Activated CD4-positive, alpha-beta T cell treated with anti-CD3 and anti-CD28 coated beads for 36 hours (primary cell): ENCODE measurements around the gene CDK14. TPM values are rescaled to one million over a fixed set of nuclear protein-coding genes. Genes with fewer than 3 reads are reported as not detected.

Source experiments
- ATAC-seq: fragments of 200-7000 bp; cut with Tn5 transposase; one replicate; pipeline ENCODE4 v1.10.0; 2021; ENCODE audit warnings: mild to moderate bottlenecking, moderate library complexity
- CTCF ChIA-PET: fragments of 350-600 bp; sonication (Branson Sonifier 250); formaldehyde crosslinking; loops from one replicate; lab custom pipeline; 2021; ENCODE audit warnings: antibody characterized with exemption; lab: Charles Lee
- POLR2A ChIA-PET: fragments of 350-600 bp; sonication (Branson Sonifier 250); formaldehyde crosslinking; loops from one replicate; lab custom pipeline; 2021; ENCODE audit warnings: antibody characterized with exemption, inconsistent platforms; lab: Charles Lee
- DNase-seq: peaks from one replicate; pipeline ENCODE4 v3.0.0-alpha.2; 2020
- H3K27ac Mint-ChIP-seq: one replicate; pipeline ENCODE4 v1.8.0; 2021; ENCODE audit warnings: mixed read lengths
- H3K27me3 Mint-ChIP-seq: one replicate; pipeline ENCODE4 v1.8.0; 2021; ENCODE audit warnings: mixed read lengths
- H3K36me3 Mint-ChIP-seq: one replicate; pipeline ENCODE4 v1.8.0; 2021; ENCODE audit warnings: low read depth, mixed read lengths
- H3K4me1 Mint-ChIP-seq: one replicate; pipeline ENCODE4 v1.8.0; 2021; ENCODE audit warnings: mixed read lengths
- H3K4me3 Mint-ChIP-seq: one replicate; pipeline ENCODE4 v1.8.0; 2021; ENCODE audit warnings: mild to moderate bottlenecking, moderate library complexity, mixed read lengths
- H3K9me3 Mint-ChIP-seq: one replicate; pipeline ENCODE4 v1.8.0; 2021; ENCODE audit warnings: low read depth, mixed read lengths
- intact Hi-C, 2 experiments: fragments of 100-400 bp; cut with DNase I in 1 of 2; cut with micrococcal nuclease in 1 of 2; formaldehyde crosslinking; loops; one replicate each; pipeline versions ENCODE4 v1.14.2 to v1.15.1; 2022 to 2024; cut with DNase I, micrococcal nuclease
- total RNA-seq, 2 experiments: library from RNA; stranded (reverse); gene quantifications; one replicate each; pipeline ENCODE4 v1.2.3, GENCODE V29; 2021

Gene CDK14
- total RNA-seq, 2 experiments from 2014 or later = 0.80 to 0.84 TPM

DNA sequence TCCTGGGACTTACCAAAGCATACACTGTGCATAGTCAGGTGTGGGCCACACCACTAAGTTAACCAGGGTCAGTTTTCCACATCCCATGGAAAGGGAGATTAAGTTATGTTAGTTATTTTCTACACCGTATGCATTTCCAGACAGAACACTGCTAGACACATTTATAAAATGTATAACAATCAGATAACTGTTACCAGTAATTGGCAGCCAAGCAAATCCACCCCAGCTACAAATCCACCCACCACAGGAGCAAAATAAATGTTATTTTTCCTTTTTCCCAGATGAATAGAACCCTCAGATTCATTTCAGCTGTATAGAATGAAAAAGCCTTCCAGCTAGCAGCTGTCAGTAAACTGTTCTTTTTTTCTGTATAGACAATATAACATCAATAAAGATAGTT lies 411.2 kb downstream of the CDK14 start:
- no peak for ATAC-seq
- Mint-ChIP-seq H3K27me3 (peaks cover 2% of the 10 kb centered on the region), H3K36me3 (no peaks in the 10 kb centered on the region), H3K4me1 (no peaks in the 10 kb centered on the region), H3K27ac (no peak overlapping the region), H3K9me3 (no peaks in the 10 kb centered on the region), H3K4me3 (no peak overlapping the region)
- POLR2A ChIA-PET = no interaction called here
- intact Hi-C loops = no loop called here
- no peak for DNase-seq
- CTCF ChIA-PET = interaction anchor here (0.7 kb wide), 1 partner anchor 896 kb away, joined by 3 read pairs; no protein-coding TSS in a partner anchor

DNA sequence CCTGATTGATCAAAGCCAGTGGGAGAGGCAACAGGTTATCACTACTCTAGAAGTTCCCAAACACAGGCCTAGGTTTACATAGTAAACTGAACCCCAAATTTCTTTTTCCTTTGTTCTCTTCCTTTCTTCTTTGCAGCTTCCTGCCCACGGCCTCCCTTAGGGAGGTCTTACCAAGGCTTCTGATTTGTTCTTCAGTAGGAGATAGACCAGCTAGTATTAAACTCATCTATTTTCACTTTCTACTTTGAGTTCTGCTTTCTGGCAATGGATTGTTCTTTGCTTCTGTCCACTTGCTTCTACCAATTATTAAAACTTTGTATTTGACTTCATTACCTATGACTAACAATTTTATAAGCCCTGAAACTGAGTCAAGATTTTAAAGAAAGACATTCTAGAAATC lies 417.0 kb downstream of the CDK14 start:
- CTCF ChIA-PET = no interaction called here
- H3K27me3 Mint-ChIP-seq = peaks cover 2% of the 10 kb centered on the region
- no peaks in the 10 kb centered on the region for H3K9me3 Mint-ChIP-seq
- H3K4me1 Mint-ChIP-seq = no peaks in the 10 kb centered on the region
- ATAC-seq (no peak), DNase-seq (no peak)
- intact Hi-C loops = no loop called here
- no peak overlapping the region for H3K4me3 Mint-ChIP-seq
- POLR2A ChIA-PET = no interaction called here
- no peak overlapping the region for H3K27ac Mint-ChIP-seq
- H3K36me3 Mint-ChIP-seq = no peaks in the 10 kb centered on the region

DNA sequence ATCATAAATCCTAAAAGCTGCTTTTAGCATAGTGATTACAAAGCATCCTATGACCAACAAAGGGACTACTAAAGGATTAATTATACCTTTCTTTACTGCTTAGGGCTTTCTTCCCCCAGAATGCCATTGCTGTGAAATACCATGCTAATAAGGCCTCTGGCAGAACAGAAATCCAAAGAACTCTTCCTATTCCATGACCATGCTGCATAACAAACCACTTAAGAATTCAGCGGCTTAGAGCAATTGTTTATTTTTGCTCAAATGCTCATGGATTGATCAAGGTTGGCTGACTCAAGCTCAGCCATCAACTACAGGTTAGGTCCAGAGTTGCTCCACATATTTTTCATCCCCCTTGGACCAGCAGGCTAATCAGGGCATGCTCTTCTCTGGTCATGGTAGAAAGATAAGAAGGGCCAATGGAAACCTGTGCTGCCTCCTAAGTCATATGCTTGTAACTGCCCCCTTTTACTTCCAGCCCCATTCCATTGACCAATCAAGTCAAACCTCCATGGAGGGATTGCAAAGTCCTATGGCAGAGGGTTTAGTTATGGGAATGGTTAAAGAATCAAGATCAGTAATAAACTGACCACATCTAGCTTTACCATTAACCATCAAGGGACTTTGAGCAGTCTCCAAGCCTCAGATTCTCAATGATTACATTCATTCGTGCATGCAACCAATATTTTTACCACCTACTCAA lies 423.7 kb downstream of the CDK14 start:
- ChIA-PET CTCF (interaction anchor here (1.4 kb wide), 1 partner anchor 14 kb away, joined by 3 read pairs; no protein-coding TSS in a partner anchor), POLR2A (no interaction called here)
- intact Hi-C loops = no loop called here
- no peak overlapping the region for H3K27ac Mint-ChIP-seq
- no peaks in the 10 kb centered on the region for H3K9me3 Mint-ChIP-seq
- no peak for ATAC-seq
- H3K4me3 Mint-ChIP-seq = no peak overlapping the region
- H3K36me3 Mint-ChIP-seq = no peaks in the 10 kb centered on the region
- DNase-seq = no peak
- H3K4me1 Mint-ChIP-seq = no peaks in the 10 kb centered on the region
- peaks cover 2% of the 10 kb centered on the region for H3K27me3 Mint-ChIP-seq

DNA sequence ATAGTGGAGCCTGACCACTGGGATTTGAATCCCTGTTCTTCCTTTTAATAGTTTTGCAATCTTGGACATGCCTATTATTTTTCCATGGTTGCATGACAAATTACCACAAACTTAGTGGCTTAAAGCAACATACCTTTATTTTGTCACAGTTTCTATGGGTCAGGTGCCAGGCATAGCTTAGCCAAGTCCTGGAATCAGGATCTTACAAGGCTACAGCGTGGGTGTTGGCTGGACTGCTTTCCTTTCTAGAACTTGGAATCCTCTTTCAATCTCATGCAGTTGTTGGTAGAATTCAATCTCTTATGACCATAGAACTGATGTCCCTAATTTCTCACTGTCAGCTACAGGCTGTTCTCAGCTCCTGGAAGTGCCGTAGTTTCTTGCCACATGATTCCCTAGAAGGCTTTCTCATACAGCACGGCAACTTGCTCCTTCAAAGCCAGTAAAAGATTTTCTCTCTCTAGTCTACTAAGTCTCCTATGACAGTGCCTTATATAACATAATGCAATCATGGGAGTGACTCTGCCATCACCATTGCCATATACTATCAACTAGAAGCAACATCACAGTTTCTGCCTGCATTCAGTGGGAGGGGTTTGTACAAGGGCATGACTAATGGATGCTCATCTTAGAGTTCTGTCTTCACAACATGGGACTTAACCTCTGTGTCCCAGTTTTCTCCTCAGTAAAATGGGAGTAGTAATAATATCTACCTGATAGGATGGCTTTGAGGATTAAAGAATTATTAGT lies 424.7 kb downstream of the CDK14 start:
- no peaks in the 10 kb centered on the region for H3K9me3 Mint-ChIP-seq
- no peak for DNase-seq
- CTCF ChIA-PET = interaction anchor here (0.6 kb wide), 1 partner anchor 14 kb away, joined by 3 read pairs; no protein-coding TSS in a partner anchor
- intact Hi-C loops = no loop called here
- H3K27me3 Mint-ChIP-seq = peaks cover 2% of the 10 kb centered on the region
- POLR2A ChIA-PET = no interaction called here
- no peak for ATAC-seq
- no peaks in the 10 kb centered on the region for H3K4me1 Mint-ChIP-seq
- H3K36me3 Mint-ChIP-seq = no peaks in the 10 kb centered on the region
- no peak overlapping the region for H3K27ac Mint-ChIP-seq
- H3K4me3 Mint-ChIP-seq = no peak overlapping the region

DNA sequence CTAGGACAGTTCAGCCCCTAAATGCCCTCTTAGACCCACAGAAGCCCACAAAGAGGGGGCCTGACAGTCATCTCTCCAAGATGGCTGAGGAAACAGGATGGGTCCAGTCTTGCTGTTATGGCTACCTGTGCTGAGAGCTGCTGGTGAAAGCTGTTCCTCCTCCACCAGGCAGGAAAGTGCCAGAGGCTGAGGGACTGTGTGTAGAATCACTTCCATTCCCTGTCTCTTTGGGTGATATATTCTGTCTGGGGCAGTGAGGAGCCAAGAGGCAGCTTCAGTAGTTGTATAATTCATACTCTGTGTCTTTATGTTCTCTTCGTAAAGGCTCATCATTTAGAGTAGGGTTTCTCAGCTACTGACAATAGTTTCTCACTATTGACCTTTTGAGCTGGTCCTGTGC lies 425.8 kb downstream of the CDK14 start:
- intact Hi-C loops = no loop called here
- no peak for DNase-seq
- no peak for ATAC-seq
- Mint-ChIP-seq H3K27ac (no peak overlapping the region), H3K4me3 (no peak overlapping the region), H3K27me3 (peaks cover 2% of the 10 kb centered on the region), H3K9me3 (no peaks in the 10 kb centered on the region), H3K36me3 (no peaks in the 10 kb centered on the region), H3K4me1 (no peaks in the 10 kb centered on the region)
- CTCF ChIA-PET = no interaction called here
- POLR2A ChIA-PET = no interaction called here

DNA sequence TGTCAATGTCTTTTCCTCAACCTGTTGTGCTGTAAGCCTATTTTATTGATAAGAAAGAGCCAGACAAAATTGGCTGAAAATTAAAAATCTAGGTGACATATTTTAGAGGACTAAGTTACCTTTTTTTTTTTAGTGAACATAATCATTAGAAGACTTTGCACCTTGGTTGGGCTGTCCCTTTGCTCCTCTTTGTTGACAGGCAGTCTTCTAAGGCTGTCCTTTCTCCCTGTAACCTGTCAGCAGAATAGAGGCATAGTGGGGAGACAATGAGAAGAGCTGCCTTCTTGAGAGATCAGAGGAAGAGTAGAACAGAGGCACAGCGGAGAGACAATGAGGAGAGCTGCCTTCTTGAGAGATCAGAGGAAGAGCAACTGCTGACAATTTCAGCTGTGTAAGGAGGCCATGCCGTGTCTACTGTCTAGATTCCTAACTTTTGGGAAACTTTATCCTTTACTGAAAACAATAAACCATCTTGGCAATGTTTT lies 429.8 kb downstream of the CDK14 start:
- no peaks in the 10 kb centered on the region for H3K9me3 Mint-ChIP-seq
- intact Hi-C loops = no loop called here
- no peaks in the 10 kb centered on the region for H3K36me3 Mint-ChIP-seq
- peaks cover under 1% of the 10 kb centered on the region for H3K27me3 Mint-ChIP-seq
- no peak overlapping the region for H3K4me3 Mint-ChIP-seq
- H3K4me1 Mint-ChIP-seq = no peaks in the 10 kb centered on the region
- no peak for ATAC-seq
- DNase-seq = no peak
- H3K27ac Mint-ChIP-seq = no peak overlapping the region
- ChIA-PET POLR2A (no interaction called here), CTCF (interaction anchor here (1.0 kb wide), 1 partner anchor 9 kb away, joined by 3 read pairs; no protein-coding TSS in a partner anchor)

DNA sequence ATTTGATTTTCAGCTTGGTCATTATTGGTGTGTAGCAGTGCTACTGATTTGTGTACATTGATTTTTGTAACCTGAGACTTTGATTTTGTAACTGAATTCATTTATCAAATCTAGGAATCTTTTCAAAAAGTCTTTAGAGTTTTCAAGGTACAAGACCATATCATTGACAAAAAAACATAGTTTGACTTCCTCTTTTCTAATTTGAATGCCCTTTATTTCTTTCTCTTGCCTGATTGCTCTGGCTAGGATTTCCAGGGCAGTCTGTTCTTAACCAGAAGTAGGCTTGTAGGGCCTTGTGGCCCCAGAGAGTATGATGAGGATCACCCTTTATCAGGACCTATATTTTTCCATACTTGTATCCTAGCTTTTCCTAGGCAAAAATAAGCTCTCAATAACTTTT lies 433.6 kb downstream of the CDK14 start:
- H3K4me1 Mint-ChIP-seq = no peaks in the 10 kb centered on the region
- H3K27me3 Mint-ChIP-seq = no peaks in the 10 kb centered on the region
- no peak overlapping the region for H3K4me3 Mint-ChIP-seq
- no peak overlapping the region for H3K27ac Mint-ChIP-seq
- intact Hi-C loops = loop anchor here (5.0 to 10.0 kb wide), 3 partner anchors 325 to 572 kb away; no protein-coding TSS in a partner anchor
- POLR2A ChIA-PET = no interaction called here
- ATAC-seq = no peak
- no peaks in the 10 kb centered on the region for H3K36me3 Mint-ChIP-seq
- CTCF ChIA-PET = no interaction called here
- DNase-seq = no peak
- H3K9me3 Mint-ChIP-seq = no peaks in the 10 kb centered on the region

DNA sequence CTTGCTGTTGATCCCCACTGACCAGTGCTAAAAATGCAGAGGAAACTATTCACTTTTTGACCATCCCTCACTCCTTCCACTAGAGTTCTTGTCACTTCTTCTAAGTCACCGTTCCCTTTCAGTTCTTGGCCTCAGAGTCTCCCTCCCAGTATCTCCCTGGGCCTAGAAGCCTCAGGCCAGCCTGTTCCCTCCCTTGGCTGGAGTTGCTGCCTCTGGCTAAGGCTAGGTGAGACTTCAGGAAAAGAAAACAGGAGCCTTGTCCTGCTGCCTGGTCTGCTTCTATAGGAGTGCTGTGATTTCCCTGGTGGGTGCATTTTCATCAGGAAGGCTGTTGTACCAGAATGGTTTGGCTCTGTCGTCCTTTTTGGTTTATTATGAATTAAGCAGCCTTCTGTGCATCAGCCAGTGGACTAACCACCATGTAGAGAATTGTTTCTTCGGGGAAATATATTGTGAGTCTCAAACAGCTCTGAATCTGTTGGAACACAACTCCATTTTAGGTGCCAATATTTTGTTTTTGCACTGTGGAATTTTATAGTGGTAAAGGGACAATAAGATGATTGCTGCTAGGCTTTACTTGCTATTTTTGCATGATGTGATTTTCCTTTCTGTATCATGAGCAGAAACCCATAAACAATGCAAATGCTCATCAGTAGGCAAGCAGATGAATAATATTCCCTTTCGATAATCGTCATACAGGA lies 434.7 kb downstream of the CDK14 start:
- Mint-ChIP-seq H3K27me3 (no peaks in the 10 kb centered on the region), H3K36me3 (no peaks in the 10 kb centered on the region), H3K27ac (no peak overlapping the region), H3K4me1 (no peaks in the 10 kb centered on the region), H3K4me3 (no peak overlapping the region), H3K9me3 (no peaks in the 10 kb centered on the region)
- POLR2A ChIA-PET = no interaction called here
- DNase-seq = no peak
- intact Hi-C loops = loop anchor here (5.0 to 10.0 kb wide), 3 partner anchors 326 to 574 kb away; no protein-coding TSS in a partner anchor
- CTCF ChIA-PET = no interaction called here
- ATAC-seq = no peak

DNA sequence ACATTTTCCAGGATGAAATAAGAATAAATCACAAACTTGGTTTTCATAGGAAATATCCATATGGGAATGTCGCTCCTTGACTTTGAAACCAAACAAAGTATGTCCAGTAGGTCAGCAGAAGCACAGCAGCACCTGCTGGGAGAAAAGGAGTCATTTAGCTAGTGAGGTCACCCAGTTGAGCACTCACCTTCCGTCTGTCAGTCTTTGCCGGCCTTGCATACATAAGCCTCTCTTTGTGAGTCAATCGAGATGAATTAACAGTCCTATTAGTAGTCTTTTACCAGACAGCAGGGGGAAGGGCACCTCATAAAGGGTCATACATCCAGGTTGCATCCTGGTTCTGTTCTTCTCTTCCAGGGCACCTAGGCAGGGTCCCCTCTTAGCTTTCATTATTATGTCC lies 435.6 kb downstream of the CDK14 start:
- Mint-ChIP-seq H3K36me3 (no peaks in the 10 kb centered on the region), H3K27ac (no peak overlapping the region), H3K4me1 (no peaks in the 10 kb centered on the region), H3K4me3 (no peak overlapping the region), H3K9me3 (no peaks in the 10 kb centered on the region), H3K27me3 (no peaks in the 10 kb centered on the region)
- ChIA-PET CTCF (no interaction called here), POLR2A (no interaction called here)
- no peak for DNase-seq
- intact Hi-C loops = loop anchor here (5.0 to 10.0 kb wide), 3 partner anchors 327 to 574 kb away; no protein-coding TSS in a partner anchor
- no peak for ATAC-seq

DNA sequence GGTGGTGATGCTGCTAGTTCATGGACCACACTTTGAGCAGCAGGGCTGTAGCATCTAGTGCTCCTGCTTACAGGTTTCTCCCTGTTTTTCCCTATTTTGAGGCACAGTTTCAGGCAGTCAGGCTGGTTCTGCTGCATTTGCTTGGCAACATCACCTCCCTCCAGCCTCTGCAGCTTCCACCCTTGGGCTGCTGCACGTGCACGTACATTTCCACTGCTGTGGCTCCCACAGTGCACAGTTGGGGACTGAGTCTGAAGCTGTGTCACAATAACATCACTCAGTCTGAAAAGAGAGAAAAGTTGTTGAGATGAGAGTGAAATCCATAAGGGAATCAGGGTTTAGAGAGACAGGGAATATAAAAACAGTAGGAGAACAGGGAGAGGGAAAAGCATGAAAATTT lies 437.5 kb downstream of the CDK14 start:
- H3K27me3 Mint-ChIP-seq = no peaks in the 10 kb centered on the region
- intact Hi-C loops = loop anchor here (5.0 to 10.0 kb wide), 3 partner anchors 329 to 576 kb away; no protein-coding TSS in a partner anchor
- no peaks in the 10 kb centered on the region for H3K36me3 Mint-ChIP-seq
- H3K27ac Mint-ChIP-seq = no peak overlapping the region
- ChIA-PET POLR2A (no interaction called here), CTCF (interaction anchor here (1.4 kb wide), 1 partner anchor 578 kb away, joined by 4 read pairs; no protein-coding TSS in a partner anchor)
- H3K4me1 Mint-ChIP-seq = no peaks in the 10 kb centered on the region
- DNase-seq = no peak
- no peak overlapping the region for H3K4me3 Mint-ChIP-seq
- no peaks in the 10 kb centered on the region for H3K9me3 Mint-ChIP-seq
- ATAC-seq = no peak
